T1000 (cell line): ENCODE measurements around the gene C1orf56.

Experiments
- DNase-seq: peaks from one replicate; lab custom pipeline; 2025; ENCODE audit warnings: mixed read lengths; lab: John Stamatoyannopoulos, UW

Gene C1orf56

DNA sequence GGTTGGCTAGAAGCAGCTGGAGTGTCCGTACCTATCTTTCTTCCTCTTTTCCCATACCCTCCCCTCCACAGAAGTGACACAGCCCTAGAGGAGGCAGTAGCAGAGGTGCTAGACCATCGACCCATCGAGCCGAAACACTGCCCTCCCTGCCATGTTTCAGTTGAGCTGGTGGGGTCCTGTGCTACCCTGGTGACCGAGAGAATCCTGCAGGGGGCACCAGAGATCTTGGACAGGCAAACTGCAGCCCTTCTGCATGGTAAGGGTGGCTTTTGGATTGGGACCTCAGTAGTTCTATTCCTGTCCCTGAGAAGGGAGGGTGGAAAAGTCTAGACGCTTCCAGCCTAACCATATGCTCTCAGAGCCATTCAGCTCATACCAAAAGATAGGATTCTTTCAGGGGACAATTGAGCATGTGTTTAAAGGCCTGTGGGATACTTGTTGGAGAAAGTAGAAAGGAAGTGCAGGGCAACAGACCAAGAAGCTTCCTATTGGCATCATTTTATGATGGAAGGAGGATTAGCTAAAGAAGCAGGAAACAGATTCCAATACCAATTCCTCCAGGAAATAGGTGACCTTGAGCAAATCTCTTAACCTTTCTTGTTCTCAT lies 22.9 kb upstream of the C1orf56 start:
- DNase-seq = no peak

DNA sequence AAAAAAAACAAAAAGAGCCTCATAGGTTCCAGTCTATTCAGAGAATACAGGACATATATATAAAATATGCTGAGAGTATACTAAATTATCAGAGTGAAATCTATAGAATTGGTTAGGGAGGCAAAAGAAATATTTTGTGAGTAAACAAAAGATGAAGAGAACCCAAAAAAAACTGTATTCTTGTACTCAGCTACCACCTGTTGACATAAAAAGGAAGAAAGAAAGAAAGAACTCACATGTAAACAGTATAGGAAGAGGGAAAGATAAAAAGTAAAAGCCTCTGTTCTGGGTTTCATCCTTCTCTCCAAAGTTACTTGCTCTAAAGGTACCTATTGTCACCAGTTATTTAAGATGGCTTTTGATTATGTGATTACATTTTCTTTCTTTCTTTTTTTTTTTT lies 21.1 kb upstream of the C1orf56 start:
- DNase-seq = no peak

- DNase-seq = no peak
Observed at GRCh38 chr1:151032164-151032563, 15.4 kb upstream of the C1orf56 start.

- DNase-seq = no peak
Observed at GRCh38 chr1:151035167-151035566, 12.4 kb upstream of the C1orf56 start.

DNA sequence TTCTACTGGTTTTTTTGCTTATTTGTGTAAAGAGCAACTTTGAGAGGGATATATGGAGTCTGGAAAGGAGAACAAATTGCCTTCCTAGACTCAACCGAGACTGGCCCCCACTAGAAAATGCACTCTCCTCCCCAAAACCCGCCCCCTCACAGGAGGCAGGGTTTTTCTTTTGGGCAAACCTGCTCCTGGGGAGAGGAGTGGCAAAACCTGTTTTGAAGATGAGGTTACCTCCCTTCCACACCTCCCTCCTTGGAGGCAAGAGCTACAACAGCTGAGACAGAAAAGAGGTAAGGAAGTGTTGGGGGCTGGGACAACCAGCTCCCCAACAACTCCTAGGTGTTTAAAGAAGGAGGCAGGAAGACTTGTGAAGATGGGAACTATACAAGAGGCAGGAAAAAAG lies 11.2 kb upstream of the C1orf56 start, which contains the start of gene BNIPL:
TSS of gene BNIPL (plus strand) at position 231 of the 400 bp plus-strand sequence. CDS start at position 371, 140 bp downstream.
- no peak for DNase-seq

DNA sequence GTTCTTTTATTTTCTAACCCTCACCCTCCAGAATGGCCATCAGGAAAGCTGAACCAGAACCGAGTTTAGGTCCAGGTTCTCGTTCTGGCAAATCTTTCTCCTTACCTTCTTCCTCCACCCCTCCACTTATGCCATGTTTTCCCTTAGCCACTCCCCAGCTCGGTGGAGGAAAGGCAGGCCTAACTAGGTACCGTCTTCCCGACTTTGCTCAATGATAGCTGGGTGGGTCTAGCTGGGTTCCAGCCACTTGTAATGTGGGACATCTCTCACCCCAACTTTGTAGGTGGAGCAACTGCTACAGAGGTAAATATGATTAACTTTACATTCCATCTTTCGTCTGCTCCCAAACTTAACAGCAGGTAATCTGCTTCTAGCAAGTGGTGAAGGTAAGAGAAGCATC lies 10.5 kb upstream of the C1orf56 start:
- no peak for DNase-seq

GRCh38 chr1:151039521-151039920 lies 8.0 kb upstream of the C1orf56 start:
- no peak for DNase-seq

DNA sequence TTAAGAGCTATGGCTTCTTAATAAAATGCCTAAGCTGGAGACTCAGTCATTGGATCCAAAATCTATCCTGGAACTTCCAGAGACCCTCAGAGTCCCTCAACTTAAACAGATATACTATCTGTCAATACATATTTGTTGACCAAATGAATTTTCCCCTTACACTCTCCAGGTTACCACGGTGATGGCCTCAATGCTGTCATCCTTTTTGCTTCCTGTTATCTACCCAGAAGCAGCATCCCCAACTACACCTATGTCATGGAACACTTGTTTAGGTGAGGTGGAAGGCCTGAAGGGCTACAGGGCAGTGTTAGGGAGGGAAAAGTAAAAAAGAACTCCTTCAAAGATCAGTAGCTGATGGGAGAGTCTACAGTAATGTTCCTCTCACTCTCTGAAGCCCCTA lies 4.4 kb upstream of the C1orf56 start:
- DNase-seq = no peak

DNA sequence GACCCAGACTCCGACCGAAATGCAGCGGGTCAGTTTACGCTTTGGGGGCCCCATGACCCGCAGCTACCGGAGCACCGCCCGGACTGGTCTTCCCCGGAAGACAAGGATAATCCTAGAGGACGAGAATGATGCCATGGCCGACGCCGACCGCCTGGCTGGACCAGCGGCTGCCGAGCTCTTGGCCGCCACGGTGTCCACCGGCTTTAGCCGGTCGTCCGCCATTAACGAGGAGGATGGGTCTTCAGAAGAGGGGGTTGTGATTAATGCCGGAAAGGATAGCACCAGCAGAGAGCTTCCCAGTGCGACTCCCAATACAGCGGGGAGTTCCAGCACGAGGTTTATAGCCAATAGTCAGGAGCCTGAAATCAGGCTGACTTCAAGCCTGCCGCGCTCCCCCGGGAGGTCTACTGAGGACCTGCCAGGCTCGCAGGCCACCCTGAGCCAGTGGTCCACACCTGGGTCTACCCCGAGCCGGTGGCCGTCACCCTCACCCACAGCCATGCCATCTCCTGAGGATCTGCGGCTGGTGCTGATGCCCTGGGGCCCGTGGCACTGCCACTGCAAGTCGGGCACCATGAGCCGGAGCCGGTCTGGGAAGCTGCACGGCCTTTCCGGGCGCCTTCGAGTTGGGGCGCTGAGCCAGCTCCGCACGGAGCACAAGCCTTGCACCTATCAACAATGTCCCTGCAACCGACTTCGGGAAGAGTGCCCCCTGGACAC lies 534 bp downstream of the C1orf56 start:
- DNase-seq = peak; percentile 32

DNA sequence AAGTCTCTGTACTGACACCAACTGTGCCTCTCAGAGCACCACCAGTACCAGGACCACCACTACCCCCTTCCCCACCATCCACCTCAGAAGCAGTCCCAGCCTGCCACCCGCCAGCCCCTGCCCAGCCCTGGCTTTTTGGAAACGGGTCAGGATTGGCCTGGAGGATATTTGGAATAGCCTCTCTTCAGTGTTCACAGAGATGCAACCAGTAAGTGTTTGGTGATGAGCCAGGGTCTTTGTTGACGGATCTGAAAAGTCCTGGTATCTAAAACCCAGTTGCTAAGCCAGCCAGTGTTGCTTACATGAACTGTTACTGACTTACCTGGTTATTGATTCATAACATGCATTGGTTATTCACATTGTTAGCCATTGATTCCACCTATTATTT lies 1.1 kb downstream of the C1orf56 start:
- DNase-seq = no peak

DNA sequence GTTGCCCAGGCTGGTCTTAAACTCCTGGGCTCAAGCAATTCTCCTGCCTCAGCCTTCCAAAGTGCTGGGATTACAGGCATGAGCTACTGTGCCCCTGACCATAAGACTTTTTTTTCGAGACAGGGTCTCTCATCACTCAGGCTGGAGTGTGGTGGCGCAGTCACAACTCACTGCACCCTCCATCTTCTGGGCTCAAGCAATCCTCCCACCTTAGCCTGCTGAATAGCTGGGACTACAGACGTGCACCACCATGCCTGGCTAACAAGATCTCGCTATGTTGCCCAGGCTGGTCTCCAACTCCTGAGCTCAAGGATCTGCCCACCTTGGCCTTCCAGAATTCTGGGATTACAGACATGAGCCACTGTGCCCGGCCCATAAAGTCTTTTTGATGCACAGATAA lies 1.9 kb downstream of the C1orf56 start:
- no peak for DNase-seq

GRCh38 chr1:151050051-151050688 lies 2.6 kb downstream of the C1orf56 start:
- no peak for DNase-seq

GRCh38 chr1:151051356-151052009 lies 3.9 kb downstream of the C1orf56 start:
- no peak for DNase-seq

DNA sequence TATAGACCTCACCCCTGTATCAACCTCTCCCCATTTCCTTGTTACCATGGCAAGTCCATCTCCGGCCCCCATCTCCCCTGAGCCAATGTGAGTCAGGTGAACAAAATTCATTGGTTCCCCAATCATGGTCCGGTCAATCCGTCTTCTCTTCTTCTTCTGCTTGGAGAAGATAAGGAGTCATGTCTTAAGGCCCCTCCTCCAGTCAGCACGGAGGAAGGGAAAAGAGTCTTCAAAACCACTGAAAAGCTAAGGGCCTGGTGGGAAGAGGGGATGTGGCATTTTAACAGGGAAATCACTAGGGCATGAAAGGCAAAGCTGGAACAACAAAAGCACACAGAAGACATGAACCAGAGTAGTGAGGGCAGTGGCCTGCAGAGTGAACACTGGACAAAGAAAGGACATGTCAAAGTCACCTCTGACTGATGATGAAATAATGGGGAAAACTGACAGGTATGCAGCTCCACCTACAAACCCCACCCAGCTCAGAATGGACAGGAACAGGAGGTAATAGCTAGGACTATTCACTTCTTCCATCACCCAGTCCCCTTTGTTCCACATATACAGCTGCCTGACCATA lies 7.5 kb downstream of the C1orf56 start:
- no peak for DNase-seq

DNA sequence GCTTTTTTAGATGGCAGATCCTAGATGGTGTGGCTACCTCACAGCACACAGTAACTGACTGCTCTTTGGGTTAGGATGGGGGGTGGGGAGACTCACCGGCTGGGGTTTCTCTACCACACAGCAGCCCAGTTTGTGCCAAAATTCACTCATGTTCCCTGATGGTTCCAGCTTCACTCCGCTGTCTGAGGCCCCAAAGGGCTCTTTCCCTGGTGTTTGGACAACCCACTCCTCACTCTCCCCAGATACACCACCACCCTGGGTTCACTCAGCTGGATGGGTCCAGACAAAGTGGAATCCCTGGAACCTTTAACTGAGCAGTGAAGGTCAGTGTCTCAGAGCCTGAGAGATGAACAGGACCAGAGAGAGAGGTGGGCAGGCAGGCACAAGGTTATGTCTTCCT lies 8.0 kb downstream of the C1orf56 start:
- DNase-seq = no peak

DNA sequence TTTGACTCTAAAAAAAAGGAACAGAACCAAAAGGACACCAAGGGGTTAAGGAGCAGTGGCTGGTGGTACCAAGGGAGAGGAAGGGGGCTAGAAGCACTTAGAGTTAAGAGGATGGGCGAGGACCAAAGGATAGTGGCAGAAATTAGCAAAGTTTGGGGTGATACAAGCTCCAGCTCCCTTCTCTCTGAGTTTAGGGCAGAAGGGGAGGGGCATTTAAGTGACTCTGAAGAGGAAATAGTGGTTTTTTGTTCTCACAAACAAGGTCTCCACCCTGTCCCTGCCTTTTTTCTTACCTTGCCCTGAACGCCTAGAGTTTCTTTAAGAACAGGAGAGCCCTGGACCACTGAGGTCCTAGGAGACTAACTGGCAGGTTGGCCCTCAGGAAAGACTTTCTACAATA lies 8.6 kb downstream of the C1orf56 start:
- DNase-seq = no peak

DNA sequence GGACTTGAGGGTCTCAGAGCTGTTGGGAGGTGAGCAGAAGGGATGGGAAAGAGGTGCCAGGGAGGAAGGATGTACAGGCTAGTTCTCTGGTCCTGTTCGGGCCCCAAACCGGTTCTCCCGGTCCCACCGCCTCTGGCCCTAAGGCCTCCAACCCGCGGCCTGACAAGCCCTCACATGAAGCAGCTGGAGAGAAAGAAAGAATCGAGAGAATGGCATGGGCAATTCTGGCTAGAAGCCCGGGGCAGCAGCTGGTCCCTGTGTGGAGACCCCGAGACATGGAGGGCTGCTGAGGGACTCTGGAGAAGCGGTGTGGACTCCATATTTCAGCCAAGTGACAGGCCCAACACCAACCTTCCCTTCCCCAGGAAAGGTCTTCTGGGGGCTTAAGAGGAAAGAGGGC lies 11.1 kb downstream of the C1orf56 start:
- DNase-seq = no peak

GRCh38 chr1:151059109-151060006 lies 11.8 kb downstream of the C1orf56 start, which contains the start of gene CDC42SE1:
TSS of gene CDC42SE1 (minus strand) at chr1:151059622. CDS start at chr1:151055730, 3,892 bp downstream.
- DNase-seq = peak; percentile 75

- DNase-seq = no peak
Observed at GRCh38 chr1:151060007-151060656, 12.6 kb downstream of the C1orf56 start, which contains the start of gene MLLT11. TSS of gene MLLT11 (plus strand) at chr1:151060397. CDS start at chr1:151067225, 6,828 bp downstream.

GRCh38 chr1:151060657-151061421 lies 13.3 kb downstream of the C1orf56 start:
- no peak for DNase-seq
